LNCaP clone FGC (cell line): ENCODE data around the gene GRAMD1B.

Source experiments
- DNase-seq: peaks from one replicate; pipeline ENCODE4 v3.0.0-alpha.2; 2011; ENCODE audit warnings: low read depth
- H3K4me3 ChIP-seq: 2 replicates; pipeline ENCODE4 v1.5.1; 2011; ENCODE audit warnings: mild to moderate bottlenecking, low read depth, low read length, control low read depth
- CTCF ChIP-seq: IDR thresholded peaks from 2 replicates; pipeline ENCODE4 v1.5.1; 2012; ENCODE audit warnings: mild to moderate bottlenecking; ENCODE audit not compliant: control insufficient read depth, insufficient read depth; ENCODE audit errors: extremely low read depth

Gene GRAMD1B

GRCh38 chr11:123580137-123580536 is 150.1 kb downstream of the GRAMD1B start:
- DNase-seq, result no peak
- no peak for TF ChIP-seq CTCF
- H3K4me3 ChIP-seq, result no peak overlapping the region

DNA sequence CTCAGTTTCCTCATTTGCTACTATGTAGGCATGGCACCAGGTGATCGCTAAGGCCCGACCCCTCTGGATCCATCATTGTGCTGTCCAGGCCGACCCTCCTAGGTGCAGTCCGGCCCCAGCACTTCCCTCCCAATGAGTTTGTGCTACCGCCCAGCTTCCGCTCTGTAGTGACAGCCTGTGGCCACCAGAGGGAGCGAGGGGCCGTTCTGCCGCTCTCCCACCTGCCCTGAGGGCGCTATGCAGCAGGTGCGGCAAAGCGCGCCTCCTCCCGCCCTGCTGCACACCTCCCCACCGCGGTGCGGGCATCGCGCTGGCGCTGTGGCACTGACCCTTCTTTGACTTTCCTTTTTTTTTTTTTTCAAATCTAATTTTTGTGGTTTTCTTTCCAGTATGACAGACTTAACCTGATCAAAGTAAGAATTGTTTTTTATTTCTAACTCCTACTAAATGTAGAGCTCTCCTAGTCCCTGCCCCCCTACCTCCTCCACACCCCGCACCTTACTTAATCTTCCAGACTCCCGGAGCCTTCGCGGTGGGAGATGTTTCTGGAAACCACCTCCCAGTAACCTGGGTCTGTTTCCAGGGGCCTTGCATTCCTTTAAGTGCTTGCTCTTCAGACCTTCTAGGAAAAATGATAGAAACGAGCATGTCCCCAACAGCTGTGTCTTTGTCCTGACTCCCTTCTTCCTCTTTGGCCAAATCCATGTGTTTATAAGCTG is 150.6 kb downstream of the GRAMD1B start:
- peak; percentile 100 for TF ChIP-seq CTCF
- no peak for DNase-seq
- no peak overlapping the region for H3K4me3 ChIP-seq

DNA sequence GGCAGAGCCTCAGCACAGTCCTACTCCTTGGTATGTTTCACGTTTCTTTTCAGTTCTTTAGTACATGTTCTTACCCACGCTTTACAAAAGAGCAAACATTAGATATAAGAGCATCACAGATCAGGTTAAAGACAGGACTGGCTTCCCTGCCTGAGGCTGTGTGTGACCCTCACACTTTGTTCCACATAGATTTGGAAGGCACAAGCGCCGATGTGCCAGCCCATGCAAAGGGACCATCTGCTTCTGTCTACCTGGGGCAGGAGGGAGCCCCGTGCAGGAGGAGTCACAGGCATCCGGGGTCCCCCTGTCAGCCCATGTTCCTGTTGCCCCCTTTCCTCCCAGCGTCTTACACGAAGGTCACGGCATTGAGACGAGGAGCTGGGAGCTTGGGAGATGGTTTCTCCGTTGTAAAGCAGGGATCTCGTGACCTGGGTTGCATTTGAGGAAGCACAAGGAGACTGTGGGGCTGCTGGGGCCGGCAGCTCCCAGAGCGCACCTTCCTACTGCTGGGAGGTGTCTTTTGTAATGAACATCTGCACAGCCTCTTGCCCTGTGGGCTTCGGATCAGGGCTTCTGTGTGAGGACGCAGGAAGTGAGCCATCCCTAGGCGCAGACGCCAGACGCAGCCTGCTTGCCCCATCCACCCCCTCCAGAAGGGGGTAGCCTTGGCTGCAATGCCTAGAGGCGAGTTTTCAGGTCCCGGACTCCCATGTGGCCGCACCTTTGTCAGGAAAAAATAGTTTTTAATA is 151.8 kb downstream of the GRAMD1B start:
- no peak for TF ChIP-seq CTCF
- no peak for DNase-seq
- H3K4me3 ChIP-seq, result no peak overlapping the region

- TF ChIP-seq CTCF, result no peak
Observed at GRCh38 chr11:123582992-123583504, 153.0 kb downstream of the GRAMD1B start.

GRCh38 chr11:123584186-123584585 is 154.1 kb downstream of the GRAMD1B start:
- no peak for DNase-seq
- H3K4me3 ChIP-seq, result no peak overlapping the region
- TF ChIP-seq CTCF, result no peak

More at GRCh38 chr11:123582992-123583504, 153.0 kb downstream of the GRAMD1B start:
- no peak for DNase-seq
- no peak overlapping the region for H3K4me3 ChIP-seq

DNA sequence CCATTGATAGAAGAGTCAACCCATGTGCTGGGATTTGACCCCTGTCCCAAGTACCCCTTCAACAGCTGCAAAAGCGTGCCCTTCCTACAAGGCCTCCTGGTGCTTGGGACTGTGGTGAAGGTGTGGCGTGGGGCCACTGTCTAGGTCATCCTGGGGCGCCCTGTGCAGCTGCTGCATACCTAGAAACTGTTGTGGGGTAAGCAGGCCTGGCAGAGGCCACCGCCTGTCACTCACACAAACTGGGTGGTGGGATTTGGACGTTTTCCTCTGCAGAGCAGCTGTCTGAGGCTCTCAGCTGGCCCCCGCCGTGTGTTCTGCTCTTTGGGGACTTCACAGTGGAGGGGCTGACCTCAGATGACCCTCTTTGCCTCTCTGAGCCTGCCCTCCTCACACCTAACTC is 154.7 kb downstream of the GRAMD1B start:
- no peak for DNase-seq
- TF ChIP-seq CTCF, result no peak
- no peak overlapping the region for H3K4me3 ChIP-seq
